Measurements from ENCODE around the gene RUNDC1.

RUNDC1 gene

DNA sequence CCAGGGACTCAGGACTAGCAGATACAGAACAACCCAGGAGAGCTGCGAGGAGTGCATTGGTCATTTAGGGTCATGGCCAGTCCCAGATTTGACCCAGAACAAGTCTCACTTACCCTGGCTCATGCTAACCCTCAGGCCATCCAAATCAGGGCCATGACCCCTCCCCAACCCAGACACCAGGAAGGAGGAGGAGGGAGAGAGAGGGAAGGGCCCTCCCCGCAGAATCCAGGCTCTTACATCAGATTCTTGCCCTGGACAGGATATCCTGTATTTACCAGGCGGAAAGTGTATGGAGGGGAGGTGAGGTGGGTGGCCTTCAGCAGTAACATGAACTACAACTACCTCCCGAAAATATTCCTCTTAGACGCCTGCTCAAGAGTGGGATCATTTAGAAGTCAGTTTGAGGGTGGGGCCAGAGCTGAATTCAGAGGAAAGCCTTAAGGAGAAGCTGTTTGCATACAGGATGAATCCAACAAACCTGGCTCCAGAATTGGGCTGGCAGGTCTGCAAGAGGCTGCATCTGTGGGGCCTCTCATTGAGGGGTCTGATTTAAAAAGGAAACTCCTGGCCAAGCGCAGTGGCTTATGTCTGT lies 39.8 kb downstream of the RUNDC1 start:
- no peak for FAIRE-seq

- FAIRE-seq, result no peak
Observed at GRCh38 chr17:43020789-43021740, 40.7 kb downstream of the RUNDC1 start.

GRCh38 chr17:43021741-43022512 lies 41.6 kb downstream of the RUNDC1 start, which contains the start of gene VAT1:
VAT1 (minus strand) TSS chr17:43022385; CDS start chr17:43022322, 63 bp downstream.
- no peak for FAIRE-seq

- FAIRE-seq, result no peak
Observed at GRCh38 chr17:43024407-43025289, 44.3 kb downstream of the RUNDC1 start, which contains the start of gene RND2. RND2 (plus strand) TSS chr17:43025231; CDS start chr17:43025348, 117 bp downstream.

- FAIRE-seq, result no peak
Observed at GRCh38 chr17:43025290-43025657, 44.9 kb downstream of the RUNDC1 start.

GRCh38 chr17:43025766-43026537 lies 45.6 kb downstream of the RUNDC1 start:
- FAIRE-seq, result no peak

- no peak for FAIRE-seq
Observed at GRCh38 chr17:43026595-43026994, 46.2 kb downstream of the RUNDC1 start.

DNA sequence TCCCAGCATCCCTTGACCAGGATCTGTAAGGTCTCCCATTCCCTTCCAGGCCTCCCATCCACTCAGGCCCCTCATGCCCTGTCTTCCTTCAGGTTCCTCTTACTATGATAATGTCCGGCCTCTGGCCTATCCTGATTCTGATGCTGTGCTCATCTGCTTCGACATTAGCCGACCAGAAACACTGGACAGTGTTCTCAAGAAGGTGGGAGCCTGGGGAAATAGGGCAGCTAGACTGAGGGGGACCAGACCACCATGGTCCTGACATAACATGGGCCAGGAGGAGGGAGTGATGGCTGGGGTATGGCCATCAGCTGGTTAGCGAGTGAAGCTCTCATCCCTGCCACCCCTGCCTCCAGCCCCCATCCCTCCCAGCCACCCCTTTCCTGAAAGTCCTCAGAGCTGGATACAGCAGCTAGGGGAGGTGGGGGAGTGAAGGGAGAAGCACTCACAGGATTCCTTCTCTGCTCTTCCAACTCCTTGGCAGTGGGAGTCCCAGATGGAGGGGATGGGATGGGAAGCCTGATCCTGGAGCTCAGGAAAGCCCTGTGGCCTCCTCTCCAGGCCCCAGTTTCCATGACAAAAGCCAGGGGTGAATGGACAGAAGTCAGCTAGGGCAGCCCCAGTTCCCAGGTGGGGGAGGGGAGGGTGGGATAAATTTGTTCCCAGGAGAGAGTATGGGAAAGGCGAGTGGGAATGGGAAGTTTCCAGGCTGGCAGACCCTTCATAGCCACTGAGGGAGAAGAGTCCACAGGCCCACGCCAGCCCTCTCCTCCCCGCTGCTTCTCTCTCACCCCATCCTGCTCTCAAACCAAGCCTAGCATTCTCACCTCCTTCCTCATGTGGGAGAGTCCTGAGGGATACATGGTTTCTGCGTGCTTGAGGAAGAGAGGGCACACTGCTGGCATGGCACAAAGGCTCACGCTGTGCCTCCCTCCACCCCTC lies 47.0 kb downstream of the RUNDC1 start:
- no peak for FAIRE-seq

- FAIRE-seq, result no peak
Observed at GRCh38 chr17:43028221-43028861, 48.0 kb downstream of the RUNDC1 start.

DNA sequence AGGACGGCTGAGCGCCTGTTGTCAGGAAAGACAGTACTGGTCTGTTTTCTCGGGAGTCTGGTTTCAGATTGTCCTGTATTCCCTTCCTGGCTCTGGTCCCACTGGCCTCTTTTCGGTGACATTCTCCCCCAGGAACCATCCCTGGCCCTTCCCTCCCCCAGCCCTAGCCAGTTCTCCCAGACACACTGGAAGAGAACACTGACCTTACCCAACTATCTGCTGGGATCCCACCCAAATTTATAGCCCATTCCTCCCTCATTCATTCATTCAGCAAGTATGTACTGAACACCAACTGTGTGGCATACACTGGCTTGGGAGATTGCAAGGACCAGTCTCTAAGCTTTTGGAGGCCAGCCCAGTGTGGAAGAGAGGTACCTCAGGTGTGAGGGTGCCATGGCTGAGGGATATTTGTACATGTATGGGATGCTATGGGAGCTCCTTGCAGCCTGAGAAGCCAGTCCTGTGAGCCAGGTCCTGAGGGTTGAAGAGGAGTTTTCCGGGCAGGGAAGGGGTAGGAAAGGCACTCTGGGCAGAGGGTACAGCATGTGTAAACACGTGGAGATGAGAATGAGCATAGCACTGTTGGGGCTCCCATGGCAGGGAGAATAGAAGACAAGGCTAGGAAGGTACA lies 49.9 kb downstream of the RUNDC1 start:
- FAIRE-seq, result no peak

GRCh38 chr17:43031666-43032065 lies 51.3 kb downstream of the RUNDC1 start:
- no peak for FAIRE-seq

DNA sequence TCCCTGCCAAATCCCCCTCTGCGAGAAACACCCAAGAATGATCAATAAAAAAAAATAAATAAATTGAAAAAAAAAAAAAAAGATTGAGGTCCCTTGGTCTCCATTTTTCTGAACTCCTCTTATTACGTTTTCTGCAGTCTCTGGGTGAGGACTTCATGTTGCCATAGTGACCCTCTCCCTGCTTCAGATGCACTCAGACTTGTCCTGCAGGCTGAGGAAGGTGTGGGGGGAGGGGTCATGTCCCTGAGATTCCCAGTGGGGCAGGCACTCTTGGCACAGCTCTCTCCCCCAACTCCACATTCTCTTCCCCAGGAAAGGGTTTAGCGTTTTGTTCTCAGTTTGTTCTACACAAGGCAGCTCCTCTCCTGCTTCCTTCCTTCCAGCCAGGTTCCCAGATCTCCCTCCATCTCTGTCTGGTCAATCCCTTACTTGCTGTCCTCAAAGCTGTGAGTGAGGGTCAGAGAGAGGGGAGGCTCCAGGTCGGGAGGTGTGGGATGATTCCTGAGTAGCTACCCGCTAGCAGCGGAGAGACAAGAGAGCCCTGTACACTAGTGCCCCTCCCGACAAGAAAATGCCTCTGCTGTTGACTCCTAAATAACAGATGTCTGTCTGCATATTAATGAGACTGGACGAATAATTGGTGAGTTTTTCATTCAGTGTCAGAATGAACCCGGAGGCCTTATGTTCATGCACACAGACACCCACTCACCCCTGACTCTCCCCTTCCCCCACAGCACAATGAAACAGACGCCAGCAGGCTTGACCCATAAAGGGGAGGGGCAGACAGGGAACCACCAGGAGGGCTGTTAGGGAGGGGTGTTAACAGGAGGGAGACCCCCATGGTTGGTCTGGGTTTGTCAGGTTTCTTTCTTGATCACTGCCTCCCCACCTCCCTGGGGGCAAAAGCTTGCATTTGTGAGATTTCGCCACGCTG lies 53.9 kb downstream of the RUNDC1 start:
- no peak for FAIRE-seq

GRCh38 chr17:43034894-43035293 lies 54.5 kb downstream of the RUNDC1 start:
- no peak for FAIRE-seq

- no peak for FAIRE-seq
Observed at GRCh38 chr17:43039646-43040045, 59.3 kb downstream of the RUNDC1 start.

- FAIRE-seq, result no peak
Observed at GRCh38 chr17:43040655-43041054, 60.3 kb downstream of the RUNDC1 start.

GRCh38 chr17:43042025-43042628 lies 61.8 kb downstream of the RUNDC1 start:
- FAIRE-seq, result no peak
